ENCODE data around the gene CEP170.

The CEP170 gene

DNA sequence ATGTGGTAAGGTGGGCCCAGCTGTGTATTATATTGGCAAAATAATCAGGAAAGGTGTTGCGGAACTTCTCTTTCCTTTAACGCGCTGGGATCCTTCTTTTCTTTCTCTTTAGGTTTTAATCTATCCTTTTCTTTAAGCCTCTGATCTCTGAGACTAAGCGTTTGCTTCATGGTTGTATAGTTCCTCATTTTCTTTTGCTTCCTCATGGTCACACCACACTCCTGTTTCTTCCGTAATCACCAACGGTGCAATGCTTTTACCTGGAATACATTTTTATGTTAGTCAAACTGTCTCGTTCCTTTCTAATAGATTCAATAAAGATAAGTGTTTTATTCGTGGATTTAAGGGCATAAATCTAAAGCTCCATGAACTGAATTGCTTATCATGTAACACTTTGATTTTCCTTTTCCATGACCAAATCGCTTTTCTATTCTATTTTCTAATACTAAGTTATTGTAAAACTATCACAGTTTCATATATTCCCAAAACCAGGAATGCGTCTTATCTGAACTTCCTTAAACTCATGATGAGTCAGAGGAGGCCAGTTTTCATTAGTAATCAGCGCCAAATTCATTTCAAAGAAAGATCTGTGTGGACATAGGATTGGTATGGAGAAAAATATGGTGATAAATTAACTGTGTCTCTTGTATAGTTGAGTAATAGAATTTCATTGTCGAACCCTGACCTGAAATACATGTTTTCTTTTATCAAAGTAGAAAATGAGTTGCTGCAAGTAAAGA is 13.0 kb upstream of the CEP170 start:
- no peak for DNase-seq

DNA sequence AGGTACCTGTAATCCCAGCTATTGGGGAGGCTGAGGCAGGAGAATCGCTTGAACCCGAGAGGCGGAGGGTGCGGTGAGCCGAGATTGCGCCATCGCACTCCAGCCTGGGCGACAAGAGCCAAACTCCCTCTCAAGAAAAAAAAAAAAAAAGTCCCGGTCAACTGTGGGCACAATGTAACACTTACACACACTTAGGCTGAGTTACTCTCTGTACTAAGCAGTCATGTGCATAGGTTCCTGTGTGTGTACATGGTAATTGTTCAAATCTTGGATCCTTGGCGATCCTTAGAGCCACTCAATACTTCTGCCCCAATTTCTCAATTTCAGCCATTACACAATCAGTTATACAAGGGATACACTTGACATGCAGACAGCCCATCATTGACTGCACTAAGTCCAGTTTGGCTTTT is 12.4 kb upstream of the CEP170 start:
- no peak for DNase-seq

DNA sequence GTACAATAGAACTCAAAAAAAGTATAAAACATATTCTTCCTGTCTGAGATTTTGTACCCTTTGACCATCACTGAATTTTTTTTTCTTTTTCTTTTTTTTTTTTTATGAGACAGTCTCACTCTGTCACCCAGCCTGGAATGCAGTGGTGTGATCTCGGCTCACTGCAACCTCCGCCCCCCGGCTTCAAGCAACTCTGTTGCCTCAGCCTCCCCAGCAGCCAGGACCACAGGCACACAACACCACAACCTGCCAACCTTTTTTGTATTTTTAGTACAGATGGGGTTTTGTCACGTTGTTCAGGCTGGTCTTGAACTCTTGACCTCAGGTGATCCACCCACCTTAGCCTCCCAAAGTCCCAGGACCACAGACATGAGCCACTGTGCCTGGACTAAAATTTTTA is 11.2 kb upstream of the CEP170 start:
- DNase-seq, result no peak

DNA sequence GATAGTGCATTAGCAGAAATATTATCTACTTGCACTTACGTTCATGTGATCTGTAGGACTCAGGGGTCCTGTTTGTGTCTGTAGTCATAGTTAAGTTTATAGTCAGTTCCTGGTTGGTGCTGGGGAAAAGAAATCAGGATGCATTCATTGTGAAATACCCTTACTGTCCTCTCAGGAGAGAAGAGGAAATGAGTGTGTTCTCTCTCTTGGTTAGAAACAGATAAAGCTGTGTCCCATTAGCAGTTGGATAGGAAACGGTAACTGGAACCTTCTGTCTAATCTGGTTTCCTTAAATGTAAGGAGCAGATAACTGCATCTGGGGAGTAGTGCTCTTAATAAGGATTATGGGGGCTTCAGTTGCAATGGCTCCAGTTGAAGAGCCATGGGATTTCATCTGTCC is 9.6 kb upstream of the CEP170 start:
- peak in 1 of 5 donors; percentile 22 for DNase-seq

DNA sequence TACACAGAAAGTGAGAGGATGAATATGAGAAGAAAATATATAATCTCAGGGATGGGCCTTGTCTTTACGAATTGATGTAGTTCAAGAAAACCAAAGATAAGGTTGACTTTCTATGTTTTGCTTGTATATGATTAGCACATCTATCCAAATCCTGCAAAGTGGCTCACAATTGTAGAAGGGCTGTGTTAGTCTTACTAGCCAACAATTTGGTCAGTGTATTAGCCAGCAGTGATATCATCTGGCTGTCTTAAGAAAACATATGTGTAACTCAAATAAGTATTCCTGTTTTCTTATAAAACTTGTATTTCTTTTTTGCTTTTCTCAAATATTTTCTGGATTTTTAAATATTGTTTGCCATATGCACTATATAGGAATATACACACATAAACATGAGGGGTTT is 6.3 kb upstream of the CEP170 start:
- no peak for DNase-seq

DNA sequence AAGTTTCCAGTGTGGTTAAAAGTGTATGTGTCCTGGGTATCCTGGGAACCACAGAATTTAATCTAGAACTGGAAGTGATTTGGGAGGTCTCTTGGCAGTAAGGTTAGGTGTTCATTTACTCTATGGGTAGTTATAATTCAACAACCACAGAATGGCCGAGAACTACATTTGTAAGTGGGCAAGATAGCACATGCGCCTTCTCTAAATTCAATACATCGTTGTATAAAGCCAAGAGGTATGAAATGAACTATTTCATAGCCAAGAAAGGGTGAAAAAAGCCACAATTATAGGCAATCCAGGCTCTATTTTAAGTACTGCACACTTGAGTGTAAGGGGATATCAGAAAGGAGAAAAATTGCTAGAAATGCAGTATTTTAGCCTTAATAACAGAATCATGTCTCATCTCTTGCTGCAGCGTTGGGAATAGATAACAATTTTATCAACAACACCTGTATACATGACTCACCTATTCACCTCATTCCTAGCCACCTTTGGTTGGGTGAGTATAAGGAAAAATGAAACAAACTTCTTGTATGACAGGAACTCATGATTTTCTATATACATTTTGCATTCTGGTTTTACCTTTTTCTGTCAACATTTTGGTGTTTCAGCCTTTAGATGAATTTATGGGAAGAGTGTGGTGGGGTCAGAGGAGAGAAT is 5.3 kb upstream of the CEP170 start:
- DNase-seq, result no peak

DNA sequence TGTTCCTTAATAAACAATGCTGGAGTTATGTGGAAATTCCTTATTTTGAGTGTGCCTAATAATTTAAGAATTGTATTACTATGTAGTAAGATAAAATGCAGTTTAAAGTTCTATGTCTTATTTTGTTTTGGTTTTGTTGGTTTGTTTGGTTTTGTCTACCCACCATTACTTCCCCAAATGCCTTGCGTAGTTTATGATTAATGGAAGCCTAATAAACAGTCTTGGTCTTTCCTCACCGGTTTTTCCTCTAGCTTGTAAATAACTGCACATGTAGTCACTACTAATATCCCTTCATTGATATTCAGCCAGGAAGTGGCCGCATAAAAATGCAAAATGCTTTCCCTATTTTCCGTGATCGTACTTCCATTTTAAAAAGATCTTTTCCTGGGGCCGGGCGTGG is 3.6 kb upstream of the CEP170 start:
- no peak for DNase-seq

DNA sequence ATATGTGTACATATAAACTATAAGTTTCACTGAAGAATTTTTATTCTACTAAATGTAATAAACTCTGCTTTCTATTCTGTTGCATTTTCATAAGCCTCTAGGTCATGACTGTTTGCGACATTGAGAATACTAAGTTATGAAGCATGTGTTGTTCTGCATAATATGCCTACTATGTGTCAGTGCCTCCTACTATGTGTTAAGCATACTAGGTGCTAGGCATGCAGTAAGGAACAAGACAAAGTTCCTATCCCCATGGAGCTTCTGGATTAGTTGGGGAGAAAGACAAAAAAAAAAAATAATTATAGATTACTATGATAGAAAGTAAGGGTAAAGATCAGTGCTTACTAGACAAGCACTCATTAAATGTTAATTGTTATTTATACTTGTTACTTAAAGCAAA is 2.1 kb upstream of the CEP170 start:
- DNase-seq, result no peak

DNA sequence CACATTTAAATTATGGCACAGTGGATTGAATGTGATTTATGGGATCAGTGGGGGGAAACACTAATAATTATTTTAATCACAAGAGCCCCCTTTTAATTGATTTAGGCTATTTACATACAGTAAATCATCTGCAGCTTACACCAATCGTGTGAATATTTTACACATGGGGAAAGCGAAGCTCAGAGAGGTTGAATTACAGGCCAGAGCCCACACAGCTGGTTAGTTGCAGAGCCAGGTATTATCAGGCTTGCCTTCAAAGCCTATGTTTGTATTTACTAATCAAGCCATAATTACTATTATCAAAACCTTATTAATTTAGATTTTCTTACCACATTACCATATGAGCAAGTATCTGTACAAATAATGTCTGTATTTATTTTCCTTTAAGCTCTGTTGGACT is 1.5 kb upstream of the CEP170 start:
- no peak for DNase-seq

DNA sequence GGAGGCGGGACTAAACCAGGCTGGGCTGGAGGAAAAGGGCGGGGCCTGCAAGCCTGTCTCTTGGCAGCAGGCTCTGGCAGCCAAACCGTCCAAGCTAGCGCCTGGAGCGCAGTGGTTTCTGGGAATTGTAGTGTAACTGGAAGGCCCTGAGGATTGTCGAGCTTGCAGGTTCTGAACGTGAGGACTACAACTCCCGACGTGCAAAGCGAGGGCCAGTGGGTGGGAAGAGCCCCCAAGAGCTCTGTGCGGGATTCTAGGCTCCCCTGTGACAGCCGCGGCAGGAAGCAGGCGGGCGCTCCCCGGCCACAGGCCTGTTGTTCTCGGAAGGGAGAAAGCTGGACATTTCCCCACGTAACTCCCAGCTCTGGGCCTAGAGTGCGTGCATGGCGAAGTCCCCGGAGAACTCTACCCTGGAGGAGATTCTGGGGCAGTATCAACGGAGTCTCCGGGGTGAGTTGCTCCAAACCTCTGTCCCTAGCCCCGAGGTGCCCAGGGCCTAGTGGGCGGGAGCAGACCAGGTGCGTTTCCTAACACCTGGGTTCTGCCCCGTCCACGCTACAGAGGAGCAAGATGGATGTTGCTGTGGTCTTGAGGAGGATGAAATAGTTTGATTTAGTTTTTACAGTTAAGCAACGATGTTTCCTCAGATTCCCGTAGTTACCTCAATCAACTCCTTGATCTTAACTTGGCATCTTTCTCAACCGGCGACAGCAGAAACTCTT is 871 bp upstream of the CEP170 start, which contains the start of gene SDCCAG8:
SDCCAG8 (plus strand) TSS at position 251 of the 722 bp plus-strand sequence; CDS start at position 384, 133 bp downstream.
- peak; percentile 84 to 99 (median 91) for DNase-seq

DNA sequence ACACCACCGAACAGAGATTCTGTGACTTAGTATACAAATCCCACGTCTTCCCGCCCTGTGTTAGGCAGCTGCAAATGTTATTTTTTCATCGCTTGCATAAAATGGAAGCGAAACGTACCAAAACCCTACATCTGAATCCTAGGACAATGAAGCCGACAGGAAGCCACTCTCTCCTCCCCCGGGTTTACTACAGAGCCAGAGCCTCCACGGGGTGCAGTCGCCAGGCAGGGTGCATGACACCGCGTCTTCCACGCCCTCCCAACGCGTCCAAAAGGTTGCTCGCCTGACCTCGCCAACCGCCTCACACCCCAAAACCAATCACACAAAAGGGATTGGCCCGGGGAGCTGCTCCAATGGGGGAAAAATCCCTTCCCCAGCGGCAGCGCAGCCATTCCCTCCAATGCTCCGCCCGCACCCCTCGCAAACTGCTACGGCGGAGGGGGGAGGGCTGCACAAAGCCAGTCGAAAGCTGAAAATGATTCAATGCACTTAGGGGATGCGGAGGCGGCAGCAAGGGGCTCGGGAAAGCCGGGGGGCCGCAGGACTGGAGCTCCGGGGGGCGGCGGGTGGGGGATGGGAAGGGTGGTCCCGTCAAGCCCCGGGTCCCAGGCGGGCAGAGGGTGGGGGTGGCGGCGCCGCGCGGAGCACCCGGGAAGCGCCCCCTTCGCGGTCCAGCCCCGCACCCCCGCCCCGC is 701 bp downstream of the CEP170 start:
- peak; percentile 37 to 75 (median 49) for DNase-seq

DNA sequence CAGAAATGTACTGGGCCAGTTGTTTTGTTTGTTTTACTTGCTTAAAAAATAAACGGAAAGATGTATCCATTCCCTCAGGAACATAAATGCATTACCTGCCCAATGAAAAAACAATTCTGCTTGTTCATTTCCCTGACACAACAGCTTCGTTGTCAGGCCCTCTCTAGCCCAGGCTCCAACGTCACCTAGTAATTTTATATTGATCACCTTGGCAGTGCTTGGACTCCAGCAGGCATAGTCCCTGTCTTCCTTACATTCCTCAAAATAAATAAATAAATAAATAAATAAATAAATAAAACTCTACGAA is 1.2 kb downstream of the CEP170 start:
- no peak for DNase-seq

DNA sequence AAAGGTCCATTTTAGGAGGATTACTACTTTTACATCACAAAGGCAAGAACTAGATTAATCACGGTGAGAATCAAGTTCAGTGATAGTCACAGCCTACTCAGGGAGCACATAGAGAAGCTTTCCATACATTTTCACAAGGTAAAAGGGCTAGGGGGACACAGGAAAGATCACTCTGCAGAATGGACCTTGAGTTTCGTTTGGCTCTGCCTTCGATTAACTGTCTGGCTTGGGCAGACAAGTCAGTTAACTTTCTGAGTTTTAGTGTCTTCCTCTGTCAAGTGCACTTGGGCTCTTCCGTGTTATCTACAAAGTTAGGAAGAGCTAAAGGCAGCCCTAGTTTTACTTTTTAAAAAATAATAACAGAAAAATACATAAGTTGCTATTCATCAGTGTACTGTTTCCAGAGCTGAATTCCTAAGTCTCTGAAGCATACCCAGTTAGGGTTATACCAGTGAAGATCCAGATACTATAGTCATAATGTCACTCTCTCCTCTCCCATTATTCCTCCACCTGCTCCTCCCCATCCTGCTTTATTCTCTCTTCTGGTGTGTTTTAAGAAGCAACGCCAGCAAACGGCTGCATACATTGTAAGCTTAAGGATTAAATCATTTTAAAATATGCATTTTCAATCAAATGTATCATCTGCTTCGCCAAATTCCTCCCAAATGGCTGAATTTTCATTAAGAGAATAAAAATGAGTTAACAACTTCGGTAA is 1.7 kb downstream of the CEP170 start:
- no peak for DNase-seq

DNA sequence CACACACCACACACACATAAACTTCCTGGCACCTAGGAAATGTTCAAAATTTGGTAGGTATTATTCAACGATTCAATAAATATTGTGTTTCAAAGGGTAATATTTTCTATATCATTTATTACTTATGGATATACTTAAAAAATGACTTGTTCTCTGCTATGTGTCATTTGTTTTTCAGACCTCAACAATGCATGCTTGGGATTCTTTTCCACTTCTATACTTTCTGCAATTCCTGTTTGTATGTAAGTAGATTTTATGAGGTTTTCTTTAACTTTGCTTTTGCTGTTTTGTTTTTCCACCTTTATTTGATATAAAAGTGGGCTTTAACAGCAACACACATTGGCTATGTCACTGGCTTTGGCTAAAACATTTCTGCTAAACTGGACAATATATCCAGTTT is 3.5 kb downstream of the CEP170 start:
- no peak for DNase-seq

DNA sequence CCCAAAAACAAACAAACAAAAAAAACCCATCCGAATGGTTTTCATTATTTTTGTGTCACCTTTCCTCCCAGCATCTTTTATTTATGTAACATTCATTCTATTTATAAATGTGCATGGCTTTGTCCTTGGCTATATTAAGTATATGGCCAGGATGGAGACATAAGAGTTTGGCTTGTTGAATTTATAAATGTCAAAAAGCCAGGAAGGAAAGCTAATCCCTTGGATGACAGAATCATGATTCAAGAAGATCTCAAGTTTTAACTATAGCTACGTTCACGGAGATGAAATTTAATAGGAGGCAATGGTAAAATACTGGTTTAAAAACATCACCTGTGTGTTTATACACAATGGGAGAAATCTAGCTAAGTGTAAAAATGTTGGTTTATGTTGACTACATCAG is 5.0 kb downstream of the CEP170 start:
- DNase-seq, result no peak

DNA sequence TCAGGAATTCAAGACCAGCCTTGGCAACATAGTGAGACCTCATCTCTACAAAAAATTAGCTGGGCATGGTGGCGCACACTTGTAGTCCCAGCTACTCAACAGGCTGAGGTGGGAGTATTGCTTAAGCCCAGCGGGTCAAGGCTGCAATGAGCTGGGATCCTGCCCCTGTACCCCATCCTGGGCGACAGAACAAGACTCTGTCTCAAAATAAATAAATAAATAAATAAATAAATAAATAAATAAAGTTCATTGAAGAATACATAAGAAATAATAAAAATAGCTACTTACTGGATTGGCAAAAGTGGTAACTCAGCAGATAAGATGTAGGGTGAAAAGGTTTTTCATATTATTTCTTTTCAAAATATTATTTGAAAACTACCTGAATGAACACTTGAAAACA is 5.9 kb downstream of the CEP170 start:
- no peak for DNase-seq

DNA sequence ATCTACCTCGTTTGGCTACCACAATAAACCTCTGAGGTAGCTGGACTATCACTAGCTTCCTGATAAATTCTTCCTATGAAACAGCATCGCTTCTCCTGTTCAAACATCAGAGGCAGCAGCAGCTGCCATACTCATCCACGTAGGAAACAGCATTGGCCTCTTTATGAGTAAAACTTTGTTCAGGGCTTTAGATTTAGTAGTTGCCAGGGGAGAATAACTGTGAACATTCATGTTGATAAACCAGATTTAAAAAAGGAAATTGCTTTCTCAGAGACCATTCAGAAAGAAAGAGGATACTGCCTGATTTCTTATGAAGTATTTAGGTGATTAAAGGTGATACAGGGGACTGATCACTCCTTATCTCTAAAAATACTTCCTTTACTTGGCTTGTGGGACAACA is 7.2 kb downstream of the CEP170 start:
- DNase-seq, result no peak

DNA sequence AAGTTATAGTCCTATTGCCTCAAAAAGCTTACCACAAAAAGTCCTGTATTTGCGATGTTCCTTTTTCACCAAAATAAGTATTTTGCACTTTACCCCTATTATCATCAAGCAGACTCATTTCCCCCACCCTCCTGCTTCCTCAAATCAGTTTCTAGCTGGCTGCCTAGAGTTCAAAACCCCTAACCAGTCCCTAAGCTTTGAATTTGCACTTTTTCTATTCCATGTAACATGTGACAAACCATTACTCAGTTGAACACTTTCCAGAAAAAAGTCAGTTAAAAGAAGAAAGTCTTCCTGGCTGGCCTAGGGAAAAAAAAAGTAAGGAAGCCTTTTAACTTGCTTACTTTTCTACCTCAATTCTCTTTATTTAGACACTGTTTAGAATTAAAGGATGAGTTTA is 8.2 kb downstream of the CEP170 start:
- no peak for DNase-seq

DNA sequence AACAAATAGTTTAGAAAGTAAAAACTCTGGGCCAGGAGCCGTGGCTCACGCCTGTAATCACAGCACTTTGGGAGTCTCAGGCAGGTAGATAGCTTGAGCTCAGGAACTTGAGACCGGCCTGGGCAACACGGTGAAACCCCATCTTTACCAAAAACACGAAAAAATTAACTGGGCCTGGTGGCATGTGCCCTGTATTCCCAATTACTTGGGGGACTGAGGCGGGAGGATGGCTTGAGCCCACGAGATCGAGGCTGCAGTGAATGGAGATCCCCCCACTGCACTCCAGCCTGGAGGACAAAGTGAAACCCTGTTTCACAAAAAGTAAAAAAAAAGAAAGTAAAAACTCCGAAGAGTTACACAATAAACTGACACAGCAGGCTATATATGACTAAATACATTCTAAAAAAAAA is 10.6 kb downstream of the CEP170 start:
- no peak for DNase-seq

DNA sequence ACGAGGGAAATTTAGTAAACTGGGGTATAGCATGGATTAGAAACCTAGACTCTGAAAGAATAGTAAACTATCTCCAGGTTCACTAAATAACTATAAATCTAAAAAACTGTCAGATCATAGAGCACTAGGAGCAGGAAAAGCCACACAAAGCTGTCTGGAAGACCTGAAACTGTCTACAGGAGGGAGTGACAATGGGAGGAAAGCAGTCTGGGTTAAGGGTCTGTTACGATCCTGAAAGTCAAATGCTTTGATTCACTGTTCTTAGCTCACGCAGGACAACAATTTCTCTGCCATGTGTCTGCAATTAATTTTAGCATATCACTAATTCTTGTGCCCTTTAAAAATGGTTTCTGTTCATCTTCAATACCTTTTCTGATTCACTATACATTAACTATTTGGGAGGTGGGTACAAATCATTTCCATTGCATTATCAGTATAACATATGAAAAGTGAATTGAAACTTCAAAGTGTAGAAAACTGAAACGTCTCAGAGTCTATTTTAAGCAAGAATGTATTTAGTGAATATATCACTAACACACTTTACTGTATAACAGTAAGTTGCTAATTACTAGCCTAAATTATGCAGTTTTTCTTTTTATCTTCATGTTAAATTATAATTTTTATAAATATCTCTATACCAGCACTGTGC is 18.4 kb downstream of the CEP170 start:
- no peak for DNase-seq

DNA sequence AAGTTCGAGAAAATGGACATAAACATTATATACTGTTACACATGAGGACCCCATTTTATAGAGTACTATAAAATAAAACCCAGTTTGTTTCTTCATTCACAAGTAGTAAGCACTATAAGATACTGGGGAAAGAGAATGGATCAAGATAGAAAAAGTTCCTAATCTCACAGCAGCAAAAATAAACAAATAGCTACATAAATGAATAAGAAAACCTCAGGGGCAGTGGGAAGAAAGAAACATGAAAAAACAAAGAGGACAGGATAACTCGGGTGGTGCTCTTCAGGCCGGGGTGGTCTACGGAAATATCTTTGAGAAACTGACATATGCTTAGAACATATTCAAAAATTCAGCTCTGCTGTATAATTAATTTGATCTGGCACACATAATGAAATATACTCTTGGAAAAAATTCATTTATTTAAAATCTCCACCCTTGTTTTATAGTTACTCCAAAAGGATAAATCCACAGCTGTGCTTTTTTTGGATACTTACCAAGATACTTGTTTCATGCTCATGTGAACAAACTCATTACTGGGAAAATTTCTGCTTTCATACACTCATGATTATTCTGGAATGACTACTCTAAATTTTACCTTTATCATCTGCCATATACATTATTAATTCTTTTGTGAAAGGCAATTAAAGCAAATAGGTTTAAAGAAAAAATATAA is 20.0 kb downstream of the CEP170 start:
- no peak for DNase-seq

DNA sequence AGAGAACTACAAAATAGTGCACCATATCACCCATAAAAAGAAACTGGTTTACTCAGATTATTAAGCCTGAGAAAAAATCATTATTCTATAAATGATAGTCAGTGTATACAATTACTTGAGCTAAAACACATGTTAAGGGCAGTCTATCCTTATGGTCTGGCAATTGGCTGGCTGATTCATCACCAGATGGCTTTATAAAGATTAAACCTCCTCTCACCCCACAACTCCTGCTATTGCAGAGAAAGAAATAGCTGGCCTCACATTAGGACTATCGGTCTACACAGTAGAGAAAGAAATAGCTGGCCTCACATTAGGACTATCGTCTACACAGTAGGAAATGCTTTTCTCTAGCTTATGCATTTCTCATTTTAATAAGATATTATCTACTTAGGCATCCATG is 21.2 kb downstream of the CEP170 start:
- no peak for DNase-seq
